H1 (cell line): ENCODE data around the gene LY6G6C. TPM values are rescaled to one million over a fixed set of nuclear protein-coding genes. Genes with fewer than 3 reads are reported as not detected.

Experiments used
- CTCF ChIA-PET: fragments of 300-600 bp; sonication (Branson Sonifier 250); formaldehyde crosslinking; loops from one replicate; lab custom pipeline; 2021; ENCODE audit not compliant: partially characterized antibody; lab: Charles Lee
- POLR2A ChIA-PET: fragments of 300-600 bp; sonication (Branson Sonifier 250); formaldehyde crosslinking; loops from one replicate; lab custom pipeline; 2021; ENCODE audit warnings: inconsistent platforms; ENCODE audit not compliant: partially characterized antibody; lab: Charles Lee
- DNase-seq, 2 experiments: peaks; one replicate each; pipeline versions ENCODE4 v3.0.0 to v3.0.0-alpha.2; 2010 to 2022; ENCODE audit warnings: low spot score in 2 of 2, low read depth in 1 of 2, mixed read lengths in 1 of 2
- FAIRE-seq: peaks from 2 replicates; lab custom pipeline; 2011; peaks lifted over from hg19 to GRCh38; lab: Jason Lieb, UNC
- H2AFZ ChIP-seq: 2 replicates; pipeline ENCODE4 v1.8.1; 2012; ENCODE audit warnings: low read length, inconsistent platforms
- H2AK5ac ChIP-seq: 2 replicates; pipeline ENCODE4 v1.6.1; 2013; ENCODE audit warnings: low read depth, low read length
- H2BK120ac ChIP-seq: replicated peaks from 2 replicates; pipeline ENCODE3; 2013; ENCODE audit warnings: low read depth, low read length, inconsistent platforms
- H2BK12ac ChIP-seq: 2 replicates; pipeline ENCODE4 v1.6.1; 2013; ENCODE audit warnings: low read depth, low read length
- H2BK15ac ChIP-seq: 2 replicates; pipeline ENCODE4 v1.6.1; 2013; ENCODE audit warnings: low read length
- H2BK20ac ChIP-seq: 2 replicates; pipeline ENCODE4 v1.6.1; 2013; ENCODE audit warnings: low read length
- H2BK5ac ChIP-seq: 2 replicates; pipeline ENCODE4 v1.6.1; 2013; ENCODE audit warnings: low read depth, low read length
- H3K14ac ChIP-seq: 2 replicates; pipeline ENCODE4 v1.6.1; 2013; ENCODE audit warnings: inconsistent platforms; ENCODE audit not compliant: insufficient read length
- H3K18ac ChIP-seq: 2 replicates; pipeline ENCODE4 v1.6.1; 2013; ENCODE audit warnings: low read length; ENCODE audit errors: extremely low read depth
- H3K23ac ChIP-seq: 2 replicates; pipeline ENCODE4 v1.6.1; 2013; ENCODE audit warnings: inconsistent platforms; ENCODE audit not compliant: insufficient read length
- H3K23me2 ChIP-seq: 2 replicates; pipeline ENCODE4 v1.6.1; 2013; ENCODE audit warnings: low read depth, low read length
- H3K27ac ChIP-seq: 2 replicates; pipeline ENCODE4 v1.6.1; 2011; ENCODE audit warnings: low read depth, low read length, inconsistent platforms
- H3K27me3 ChIP-seq, 4 experiments: replicated peaks in 1 of 4; 1 replicate in 1 of 4; 2 replicates in 3 of 4; pipeline versions ENCODE4 v1.6.1 to v1.8.1; 2011 to 2013; ENCODE audit warnings: low read length in 3 of 4, mild to moderate bottlenecking in 3 of 4, inconsistent platforms in 2 of 4, mixed read lengths in 2 of 4, moderate library complexity in 1 of 4; ENCODE audit not compliant: control insufficient read depth in 3 of 4, insufficient read depth in 3 of 4; ENCODE audit errors: extremely low read depth in 1 of 4
- H3K36me3 ChIP-seq, 4 experiments: 2 replicates each; pipeline versions ENCODE4 v1.6.1 to v1.8.1; 2011 to 2013; ENCODE audit warnings: mild to moderate bottlenecking in 4 of 4, low read length in 3 of 4, moderate library complexity in 2 of 4, control low read depth in 1 of 4, inconsistent platforms in 1 of 4; ENCODE audit not compliant: insufficient read depth in 4 of 4, control insufficient read depth in 2 of 4
- H3K4ac ChIP-seq: replicated peaks from 2 replicates; pipeline ENCODE3; 2013; ENCODE audit warnings: low read length, low read depth, mixed read lengths, inconsistent platforms; ENCODE audit not compliant: insufficient read length
- H3K4me1 ChIP-seq, 4 experiments: replicated peaks in 1 of 4; 1 replicate in 1 of 4; 2 replicates in 3 of 4; pipeline versions ENCODE4 v1.6.1 to v1.8.1; 2011 to 2013; ENCODE audit warnings: low read length in 3 of 4, inconsistent platforms in 2 of 4, mixed read lengths in 1 of 4; ENCODE audit not compliant: insufficient read depth in 4 of 4, control insufficient read depth in 3 of 4
- H3K4me2 ChIP-seq, 2 experiments: 2 replicates each; pipeline versions ENCODE4 v1.6.1 to v1.8.1; 2011 to 2013; ENCODE audit warnings: low read depth in 2 of 2, low read length in 2 of 2, control low read depth in 1 of 2, inconsistent platforms in 1 of 2, mild to moderate bottlenecking in 1 of 2; ENCODE audit not compliant: insufficient read depth in 1 of 2
- H3K4me3 ChIP-seq, 4 experiments: fragments of 200-600, 300-600 bp in 1 of 4; sonication (generic), shearing (Covaris generic), sonication (Bioruptor Twin) in 1 of 4; 2 replicates each; pipeline versions ENCODE4 v1.5.1 to v1.8.1; 2011 to 2016; ENCODE audit warnings: low read length in 4 of 4, low read depth in 3 of 4, control low read depth in 2 of 4, inconsistent platforms in 2 of 4, mild to moderate bottlenecking in 2 of 4, mixed read lengths in 1 of 4, moderate library complexity in 1 of 4; ENCODE audit not compliant: insufficient read depth in 2 of 4; ENCODE audit errors: extremely low read depth in 1 of 4
- H3K56ac ChIP-seq: replicated peaks from 2 replicates; pipeline ENCODE3; 2013; ENCODE audit warnings: low read depth, mild to moderate bottlenecking, mixed read lengths, low read length, inconsistent platforms; ENCODE audit not compliant: insufficient read length
- H3K79me1 ChIP-seq: 2 replicates; pipeline ENCODE4 v1.6.1; 2013; ENCODE audit warnings: low read depth, low read length, control low read depth
- H3K79me2 ChIP-seq, 2 experiments: 2 replicates each; pipeline versions ENCODE4 v1.6.1 to v1.8.1; 2012 to 2013; ENCODE audit warnings: low read length in 2 of 2, mild to moderate bottlenecking in 2 of 2, inconsistent platforms in 1 of 2; ENCODE audit not compliant: insufficient read depth in 2 of 2, control insufficient read depth in 1 of 2
- H3K9ac ChIP-seq, 4 experiments: replicated peaks in 1 of 4; 1 replicate in 1 of 4; 2 replicates in 3 of 4; pipeline versions ENCODE4 v1.6.1 to v1.8.1; 2011 to 2013; ENCODE audit warnings: low read depth in 3 of 4, low read length in 3 of 4, control low read depth in 2 of 4, mild to moderate bottlenecking in 2 of 4, moderate library complexity in 2 of 4, inconsistent platforms in 1 of 4; ENCODE audit errors: extremely low read depth in 1 of 4
- H3K9me3 ChIP-seq, 2 experiments: 2 replicates each; pipeline versions ENCODE4 v1.6.1 to v1.8.1; 2012 to 2013; ENCODE audit warnings: mild to moderate bottlenecking in 2 of 2, moderate library complexity in 2 of 2, control low read depth in 1 of 2, inconsistent platforms in 1 of 2, low read depth in 1 of 2, low read length in 1 of 2, mixed read lengths in 1 of 2; ENCODE audit not compliant: insufficient read depth in 2 of 2
- H4K20me1 ChIP-seq, 2 experiments: replicated peaks in 1 of 2; 2 replicates each; pipeline versions ENCODE3 to v1.8.1; 2011 to 2013; ENCODE audit warnings: inconsistent platforms in 2 of 2, low read length in 2 of 2, mild to moderate bottlenecking in 1 of 2; ENCODE audit not compliant: insufficient read depth in 2 of 2, control insufficient read depth in 1 of 2
- H4K5ac ChIP-seq: 2 replicates; pipeline ENCODE4 v1.6.1; 2013; ENCODE audit warnings: low read length, low read depth, mixed read lengths, inconsistent platforms; ENCODE audit not compliant: insufficient read length
- H4K8ac ChIP-seq: 2 replicates; pipeline ENCODE4 v1.8.0; 2013; ENCODE audit warnings: mild to moderate bottlenecking, moderate library complexity, low read length, inconsistent platforms; ENCODE audit not compliant: insufficient read depth; ENCODE audit errors: extremely low read depth
- H4K91ac ChIP-seq: replicated peaks from 2 replicates; pipeline ENCODE3; 2013; ENCODE audit warnings: low read length, mixed read lengths, inconsistent platforms; ENCODE audit not compliant: insufficient read length
- ATF2 ChIP-seq: IDR thresholded peaks from 2 replicates; pipeline ENCODE4 v1.6.1; 2012; ENCODE audit warnings: low read length, inconsistent platforms
- BCL11A ChIP-seq, 2 experiments: IDR thresholded peaks; one replicate each; pipeline ENCODE4 v1.6.1; 2011; ENCODE audit warnings: low read depth in 2 of 2, low read length in 2 of 2, mild to moderate bottlenecking in 2 of 2
- CEBPB ChIP-seq: IDR thresholded peaks from 2 replicates; pipeline ENCODE4 v1.6.1; 2012; ENCODE audit warnings: low read depth, low read length
- CHD1 ChIP-seq: IDR thresholded peaks from 2 replicates; pipeline ENCODE4 v1.6.1; 2012; ENCODE audit warnings: low read depth, low read length, improper control_type of control experiment
- EZH2 ChIP-seq: fragments of 200-600 bp; sonication (generic); IDR thresholded peaks from 2 replicates; pipeline ENCODE4 v1.7.1; 2012; ENCODE audit warnings: low read depth, mild to moderate bottlenecking, moderate library complexity, low read length, inconsistent platforms; ENCODE audit not compliant: severe bottlenecking
- HDAC6 ChIP-seq: IDR thresholded peaks from one replicate; pipeline ENCODE4 v1.7.1; 2012; ENCODE audit warnings: low read depth, mild to moderate bottlenecking, inconsistent platforms, low read length, moderate library complexity
- MAX ChIP-seq: IDR thresholded peaks from 2 replicates; pipeline ENCODE4 v1.6.1; 2012; ENCODE audit warnings: inconsistent platforms
- RBBP5 ChIP-seq: IDR thresholded peaks from 2 replicates; pipeline ENCODE4 v1.7.1; 2012; ENCODE audit warnings: low read depth, mild to moderate bottlenecking, inconsistent platforms, low read length, moderate library complexity, borderline replicate concordance
- SRF ChIP-seq: IDR thresholded peaks from 2 replicates; pipeline ENCODE4 v1.6.1; 2011; ENCODE audit warnings: mild to moderate bottlenecking, low read depth, low read length, moderate library complexity
- TBP ChIP-seq: IDR thresholded peaks from 2 replicates; pipeline ENCODE4 v1.6.1; 2011; ENCODE audit warnings: low read depth, low read length, improper control_type of control experiment
- TEAD4 ChIP-seq: IDR thresholded peaks from 2 replicates; pipeline ENCODE4 v1.6.1; 2012; ENCODE audit warnings: low read depth, low read length, inconsistent platforms, mixed read lengths
- WGBS, 2 experiments: shearing (Covaris generic) in 1 of 2; methylation state at CpG; one replicate each; pipeline versions ENCODE4 v1.1.6 to v1.1.7; 2013 to 2015; ENCODE audit warnings: low lambda C conversion rate in 2 of 2, mixed read lengths in 2 of 2, inconsistent platforms in 1 of 2, low coverage in 1 of 2, missing lambda C conversion rate in 1 of 2; ENCODE audit not compliant: insufficient replicate concordance in 2 of 2, insufficient coverage in 1 of 2, insufficient read length in 1 of 2; ENCODE audit errors: extremely low coverage in 1 of 2, missing lambda C conversion rate in 1 of 2; 5-methylcytosine and 5-hydroxymethylcytosine counted together
- polyA plus RNA-seq, 7 experiments: library from polyadenylated mRNA; depleted of rRNA in 3 of 7; stranded (reverse) in 5 of 7; unstranded in 2 of 7; fragments of >200 nt in 5 of 7; fragments of 200-250 nt in 2 of 7; gene quantifications; 1 replicate in 5 of 7; 2 replicates in 1 of 7; 4 replicates in 1 of 7; pipeline versions ENCODE4 v1.2.1 to v1.2.3, GENCODE V29; 2011 to 2013; ENCODE audit warnings: missing spikeins in 2 of 7, mixed read lengths in 2 of 7
- total RNA-seq: library from RNA; stranded (reverse); fragmentation: NEBNext Ultra II Directional; extraction: Animal tissue kit (Norgen Biotek cat#: 25700); gene quantifications from 2 replicates; pipeline ENCODE4 v1.2.1, GENCODE V29; 2021
- TF ChIP-seq, protein P1 (sequence below): IDR thresholded peaks from 2 replicates; pipeline ENCODE4 v1.6.1; 2012; ENCODE audit warnings: inconsistent platforms

The LY6G6C gene
- total and polyA plus RNA-seq, 2 of the 8 experiments (the other 6 are each of a cell fraction or from before 2014, with no cell fraction given): 0.23 TPM; not detected in 1

GRCh38 chr6:31708224-31708623, 13.3 kb downstream of the LY6G6C start:
- H2AFZ ChIP-seq: no peak overlapping the region
- TF ChIP-seq RBBP5 (no peak), BCL11A (IDR thresholded peaks at IDR 0.05; ENCODE audit: low read depth in 2 of 2, low read length in 2 of 2) (no peak), CHD1 (no peak), MAX (no peak), TBP (no peak), CEBPB (no peak), EZH2 (no peak), SRF (no peak), TEAD4 (no peak), ATF2 (no peak), HDAC6 (no peak)
- TF ChIP-seq, protein P1, sequence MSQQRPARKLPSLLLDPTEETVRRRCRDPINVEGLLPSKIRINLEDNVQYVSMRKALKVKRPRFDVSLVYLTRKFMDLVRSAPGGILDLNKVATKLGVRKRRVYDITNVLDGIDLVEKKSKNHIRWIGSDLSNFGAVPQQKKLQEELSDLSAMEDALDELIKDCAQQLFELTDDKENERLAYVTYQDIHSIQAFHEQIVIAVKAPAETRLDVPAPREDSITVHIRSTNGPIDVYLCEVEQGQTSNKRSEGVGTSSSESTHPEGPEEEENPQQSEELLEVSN: no peak

More at GRCh38 chr6:31708224-31708623, 13.3 kb downstream of the LY6G6C start:
- Histone ChIP-seq H3K36me3 (no peaks in the 10 kb centered on the region), H3K23ac (no peak overlapping the region), H3K4me1 (peaks cover 0 to 4% (median 0%) of the 10 kb centered on the region in 4 experiments; a peak in 1 of 7 replicates), H4K5ac (no peak overlapping the region), H2BK12ac (no peak overlapping the region), H2BK5ac (no peak overlapping the region), H3K79me1 (no peaks in the 10 kb centered on the region), H3K9ac (no peak overlapping the region), H3K4ac (no peak overlapping the region), H3K23me2 (peaks cover 5% of the 10 kb centered on the region; the same call in 1 of the 2 replicates), H4K20me1 (no peaks in the 10 kb centered on the region), H2BK120ac (no peak overlapping the region), H2AK5ac (no peak overlapping the region), H2BK15ac (no peak overlapping the region), H3K4me2 (no peak overlapping the region), H3K27me3 (no peaks in the 10 kb centered on the region; a peak in 1 of 7 replicates), H4K91ac (no peak overlapping the region), H3K27ac (no peak overlapping the region), H4K8ac (no peak overlapping the region), H3K14ac (no peak overlapping the region), H3K18ac (no peak overlapping the region), H2BK20ac (no peak overlapping the region), H3K9me3 (no peaks in the 10 kb centered on the region), H3K56ac (no peak overlapping the region), H3K4me3 (no peak overlapping the region), H3K79me2 (no peaks in the 10 kb centered on the region)
- DNase-seq (no peak), FAIRE-seq (no peak)
- ChIA-PET POLR2A (no interaction called here), CTCF (interaction anchor here (1.0 to 1.4 kb wide), 2 partner anchors 9 to 14 kb away, joined by 3 read pairs; no protein-coding TSS in a partner anchor)
- WGBS, 2 experiments: 93% methylated on average over 3 of the region's 3 CpGs; no CpG with 5 or more reads in 1 of the 2 experiments
